ENCODE data around the gene LGALS7B.

Gene LGALS7B

DNA sequence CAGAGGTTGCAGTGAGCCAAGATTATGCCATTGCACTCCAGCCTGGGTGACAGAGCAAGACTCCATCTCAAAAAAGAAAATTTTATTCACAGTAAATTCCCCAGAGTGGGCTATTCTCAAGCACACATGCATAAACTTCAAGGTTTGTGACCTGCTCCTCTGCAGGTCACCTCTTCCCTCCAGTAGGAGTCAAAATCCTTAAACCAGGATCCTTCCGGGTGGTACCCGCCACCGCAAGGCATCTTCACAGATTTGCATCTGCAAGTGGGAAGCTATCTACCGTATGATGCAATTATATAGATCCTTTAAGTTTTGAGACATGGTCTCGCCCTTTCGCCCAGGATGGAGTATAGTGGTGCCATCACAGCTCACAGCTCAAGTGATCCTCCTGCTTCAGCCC, 45.6 kb downstream of the LGALS7B start:
- peaks cover 28% of the 10 kb centered on the region for H3F3A ChIP-seq (ENCODE audit: insufficient read depth, low read length)
- H3K9me3 ChIP-seq (replicated peaks; ENCODE audit: insufficient read depth, low read length), result no peaks in the 10 kb centered on the region
- TF ChIP-seq EZH2phosphoT487 (IDR thresholded peaks at IDR 0.05; ENCODE audit: low read length), result no peak
- TF ChIP-seq, protein P1, sequence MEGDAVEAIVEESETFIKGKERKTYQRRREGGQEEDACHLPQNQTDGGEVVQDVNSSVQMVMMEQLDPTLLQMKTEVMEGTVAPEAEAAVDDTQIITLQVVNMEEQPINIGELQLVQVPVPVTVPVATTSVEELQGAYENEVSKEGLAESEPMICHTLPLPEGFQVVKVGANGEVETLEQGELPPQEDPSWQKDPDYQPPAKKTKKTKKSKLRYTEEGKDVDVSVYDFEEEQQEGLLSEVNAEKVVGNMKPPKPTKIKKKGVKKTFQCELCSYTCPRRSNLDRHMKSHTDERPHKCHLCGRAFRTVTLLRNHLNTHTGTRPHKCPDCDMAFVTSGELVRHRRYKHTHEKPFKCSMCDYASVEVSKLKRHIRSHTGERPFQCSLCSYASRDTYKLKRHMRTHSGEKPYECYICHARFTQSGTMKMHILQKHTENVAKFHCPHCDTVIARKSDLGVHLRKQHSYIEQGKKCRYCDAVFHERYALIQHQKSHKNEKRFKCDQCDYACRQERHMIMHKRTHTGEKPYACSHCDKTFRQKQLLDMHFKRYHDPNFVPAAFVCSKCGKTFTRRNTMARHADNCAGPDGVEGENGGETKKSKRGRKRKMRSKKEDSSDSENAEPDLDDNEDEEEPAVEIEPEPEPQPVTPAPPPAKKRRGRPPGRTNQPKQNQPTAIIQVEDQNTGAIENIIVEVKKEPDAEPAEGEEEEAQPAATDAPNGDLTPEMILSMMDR (IDR thresholded peaks at IDR 0.05; ENCODE audit: low read length), result no peak
- TF ChIP-seq EZH2 (optimal IDR thresholded peaks at IDR 0.05; ENCODE audit: low read depth, low read length), result no peak
- H3K79me2 ChIP-seq (ENCODE audit: low read length), result 0 out of 2 replicates have a peak, but pooled peaks cover 6% of the 10 kb centered on the region
- no peak overlapping the region for H3K9ac ChIP-seq (ENCODE audit: low read length)
- H3K36me3 ChIP-seq (replicated peaks; ENCODE audit: insufficient read depth, low read length), result peaks cover 11% of the 10 kb centered on the region
- H2AFZ ChIP-seq (ENCODE audit: low read length), result no peak overlapping the region
- H4K20me1 ChIP-seq (ENCODE audit: insufficient read depth, low read length), result no peaks in the 10 kb centered on the region
- H3K4me2 ChIP-seq (ENCODE audit: low read depth, low read length), result no peak overlapping the region
- H3K27me3 ChIP-seq (replicated peaks; ENCODE audit: insufficient read depth, low read length), result no peaks in the 10 kb centered on the region
- H3K27ac ChIP-seq (ENCODE audit: low read length), result no peak overlapping the region
- H3K4me1 ChIP-seq (ENCODE audit: low read length), result no peaks in the 10 kb centered on the region
- H3K4me3 ChIP-seq (ENCODE audit: low read length), result no peak overlapping the region
- no peak for DNase-seq
- H3K9me2 ChIP-seq (replicated peaks; ENCODE audit: insufficient read depth, low read length), result no peaks in the 10 kb centered on the region

DNA sequence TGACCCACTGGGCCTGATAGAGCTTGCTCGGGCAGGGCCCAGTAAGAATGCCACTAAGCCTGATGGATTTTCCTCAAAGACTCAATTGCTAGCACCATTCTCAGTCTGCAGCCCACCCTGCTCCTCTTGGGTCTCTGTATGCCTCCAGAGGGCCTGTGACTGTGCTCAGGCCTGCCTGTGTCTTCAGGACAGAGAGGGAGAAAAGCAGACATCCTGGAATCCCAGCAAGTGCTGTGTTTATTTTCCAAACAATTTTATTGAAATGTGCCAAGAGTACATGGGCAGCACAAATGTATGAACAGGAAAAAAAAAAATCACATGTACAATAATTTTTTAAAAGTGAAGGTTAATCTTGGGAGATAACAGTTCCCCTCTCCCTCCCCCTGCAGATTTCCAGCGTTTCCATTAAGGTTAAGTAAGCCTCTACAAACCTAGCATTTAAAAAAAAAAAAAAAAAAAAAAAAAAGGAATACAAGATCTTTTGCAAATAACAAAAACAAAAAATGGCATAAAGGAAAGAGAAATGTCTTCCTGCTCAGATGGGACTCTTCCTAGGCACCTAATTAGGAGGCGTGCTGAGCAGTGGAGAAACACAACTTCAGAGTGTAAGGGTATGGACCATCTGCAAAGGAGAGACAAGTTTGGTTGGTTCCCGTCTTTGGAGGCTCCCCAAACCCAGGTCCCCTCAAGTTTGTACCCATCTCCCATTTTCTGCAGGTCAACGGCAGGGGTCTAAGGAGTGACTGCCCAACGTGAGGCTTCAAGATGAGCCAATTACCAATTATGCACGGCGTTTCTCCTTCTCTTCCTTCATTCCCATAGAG, 47.4 kb downstream of the LGALS7B start:
- TF ChIP-seq EZH2 (optimal IDR thresholded peaks at IDR 0.05; ENCODE audit: low read depth, low read length), result no peak

DNA sequence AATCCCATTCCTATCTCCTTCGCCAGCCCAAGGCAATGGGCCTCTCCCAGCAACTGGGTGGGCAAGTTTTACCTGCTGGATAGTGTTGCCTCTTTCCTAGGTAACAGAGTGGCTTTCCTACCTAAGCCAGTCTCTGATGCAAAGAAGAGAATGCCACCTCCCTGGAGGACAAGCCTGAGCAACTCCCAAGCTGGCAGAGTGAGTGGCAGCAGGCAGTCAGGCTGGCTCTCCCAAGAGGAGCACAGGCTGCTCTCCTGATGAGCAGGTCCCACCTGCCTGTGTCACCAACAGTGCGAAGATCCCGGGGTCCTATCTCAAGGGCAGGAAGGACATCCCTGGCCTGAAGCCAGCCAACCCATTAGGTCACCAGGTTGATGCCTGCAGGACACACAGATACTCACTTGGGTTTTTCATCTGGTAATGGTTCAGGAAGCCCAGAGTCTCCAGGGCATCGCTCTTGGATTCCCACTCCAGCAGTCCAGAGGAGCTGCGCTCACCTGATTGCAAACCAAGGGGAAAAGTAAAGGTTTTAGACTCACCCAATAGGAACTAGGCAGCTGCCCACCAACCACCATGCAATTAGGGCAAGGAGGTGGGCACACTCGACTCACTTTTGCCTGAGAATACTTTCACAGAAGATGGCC, 48.1 kb downstream of the LGALS7B start:
- Histone ChIP-seq H3K4me1 (ENCODE audit: low read length) (no peaks in the 10 kb centered on the region), H3K36me3 (replicated peaks; ENCODE audit: insufficient read depth, low read length) (peaks cover 26% of the 10 kb centered on the region), H3K4me3 (ENCODE audit: low read length) (no peak overlapping the region), H2AFZ (ENCODE audit: low read length) (no peak overlapping the region), H4K20me1 (ENCODE audit: insufficient read depth, low read length) (no peaks in the 10 kb centered on the region), H3K79me2 (ENCODE audit: low read length) (peaks cover 13% of the 10 kb centered on the region), H3K27ac (ENCODE audit: low read length) (no peak overlapping the region), H3K4me2 (ENCODE audit: low read depth, low read length) (no peak overlapping the region), H3K9ac (ENCODE audit: low read length) (no peak overlapping the region), H3K9me3 (replicated peaks; ENCODE audit: insufficient read depth, low read length) (no peaks in the 10 kb centered on the region), H3F3A (ENCODE audit: insufficient read depth, low read length) (peaks cover 30% of the 10 kb centered on the region), H3K27me3 (replicated peaks; ENCODE audit: insufficient read depth, low read length) (no peaks in the 10 kb centered on the region), H3K9me2 (replicated peaks; ENCODE audit: insufficient read depth, low read length) (no peaks in the 10 kb centered on the region)
- TF ChIP-seq EZH2 (optimal IDR thresholded peaks at IDR 0.05; ENCODE audit: low read depth, low read length), result no peak
- TF ChIP-seq, protein P1 (IDR thresholded peaks at IDR 0.05; ENCODE audit: low read length), result no peak
- TF ChIP-seq EZH2phosphoT487 (IDR thresholded peaks at IDR 0.05; ENCODE audit: low read length), result no peak
- no peak for DNase-seq

More for the DNA sequence above, 47.4 kb downstream of the LGALS7B start:
- DNase-seq, result no peak
- H3K4me1 ChIP-seq (ENCODE audit: low read length), result no peaks in the 10 kb centered on the region
- H2AFZ ChIP-seq (ENCODE audit: low read length), result no peak overlapping the region
- H3K9me2 ChIP-seq (replicated peaks; ENCODE audit: insufficient read depth, low read length), result no peaks in the 10 kb centered on the region
- no peak overlapping the region for H3K4me2 ChIP-seq (ENCODE audit: low read depth, low read length)
- no peaks in the 10 kb centered on the region for H4K20me1 ChIP-seq (ENCODE audit: insufficient read depth, low read length)
- H3K36me3 ChIP-seq (replicated peaks; ENCODE audit: insufficient read depth, low read length), result peaks cover 19% of the 10 kb centered on the region
- H3K27ac ChIP-seq (ENCODE audit: low read length), result no peak overlapping the region
- no peak overlapping the region for H3K4me3 ChIP-seq (ENCODE audit: low read length)
- no peaks in the 10 kb centered on the region for H3K9me3 ChIP-seq (replicated peaks; ENCODE audit: insufficient read depth, low read length)
- H3F3A ChIP-seq (ENCODE audit: insufficient read depth, low read length), result peaks cover 30% of the 10 kb centered on the region
- H3K9ac ChIP-seq (ENCODE audit: low read length), result no peak overlapping the region
- no peaks in the 10 kb centered on the region for H3K27me3 ChIP-seq (replicated peaks; ENCODE audit: insufficient read depth, low read length)
- H3K79me2 ChIP-seq (ENCODE audit: low read length), result peaks cover 5% of the 10 kb centered on the region; the same call in 1 of the 2 replicates

Measured in MM.1S (cell line).